ENCODE results near the gene ARHGDIB. TPM values are rescaled to one million over a fixed set of nuclear protein-coding genes. Genes with fewer than 3 reads are reported as not detected.

Gene ARHGDIB
- total RNA-seq, 1 experiment from 2014 or later = 1.6 TPM

DNA sequence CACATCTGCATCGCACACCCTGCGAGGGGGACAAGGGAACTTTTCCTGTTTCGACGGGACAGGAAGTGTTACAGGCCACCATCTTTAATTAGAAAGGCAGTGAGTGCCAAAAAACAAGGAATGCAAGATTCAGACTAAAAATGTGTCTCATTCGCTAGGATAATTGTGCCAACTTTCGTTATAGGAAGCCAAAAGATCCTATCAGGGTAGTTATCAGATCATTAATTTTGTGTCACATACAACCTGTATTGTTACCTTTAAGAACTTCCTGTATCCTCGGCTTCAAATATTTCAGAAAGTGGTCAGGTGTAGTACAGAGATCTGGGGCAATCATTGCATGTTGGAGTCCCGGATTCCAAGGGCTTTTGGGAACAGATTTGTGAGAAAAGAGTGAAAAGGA lies 56.5 kb downstream of the ARHGDIB start (continued):
- TF ChIP-seq ARID4B (CRISPR knock-in tag; IDR thresholded peaks at IDR 0.05; ENCODE audit: borderline replicate concordance) (no peak), KAT7 (CRISPR knock-in tag; IDR thresholded peaks at IDR 0.05; ENCODE audit: borderline replicate concordance) (no peak), SOX15 (CRISPR knock-in tag; IDR thresholded peaks at IDR 0.05) (no peak), NFATC4 (CRISPR knock-in tag; IDR thresholded peaks at IDR 0.05) (no peak)
- TF ChIP-seq, protein P1, sequence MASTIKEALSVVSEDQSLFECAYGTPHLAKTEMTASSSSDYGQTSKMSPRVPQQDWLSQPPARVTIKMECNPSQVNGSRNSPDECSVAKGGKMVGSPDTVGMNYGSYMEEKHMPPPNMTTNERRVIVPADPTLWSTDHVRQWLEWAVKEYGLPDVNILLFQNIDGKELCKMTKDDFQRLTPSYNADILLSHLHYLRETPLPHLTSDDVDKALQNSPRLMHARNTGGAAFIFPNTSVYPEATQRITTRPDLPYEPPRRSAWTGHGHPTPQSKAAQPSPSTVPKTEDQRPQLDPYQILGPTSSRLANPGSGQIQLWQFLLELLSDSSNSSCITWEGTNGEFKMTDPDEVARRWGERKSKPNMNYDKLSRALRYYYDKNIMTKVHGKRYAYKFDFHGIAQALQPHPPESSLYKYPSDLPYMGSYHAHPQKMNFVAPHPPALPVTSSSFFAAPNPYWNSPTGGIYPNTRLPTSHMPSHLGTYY (CRISPR knock-in tag; IDR thresholded peaks at IDR 0.05) = no peak

DNA sequence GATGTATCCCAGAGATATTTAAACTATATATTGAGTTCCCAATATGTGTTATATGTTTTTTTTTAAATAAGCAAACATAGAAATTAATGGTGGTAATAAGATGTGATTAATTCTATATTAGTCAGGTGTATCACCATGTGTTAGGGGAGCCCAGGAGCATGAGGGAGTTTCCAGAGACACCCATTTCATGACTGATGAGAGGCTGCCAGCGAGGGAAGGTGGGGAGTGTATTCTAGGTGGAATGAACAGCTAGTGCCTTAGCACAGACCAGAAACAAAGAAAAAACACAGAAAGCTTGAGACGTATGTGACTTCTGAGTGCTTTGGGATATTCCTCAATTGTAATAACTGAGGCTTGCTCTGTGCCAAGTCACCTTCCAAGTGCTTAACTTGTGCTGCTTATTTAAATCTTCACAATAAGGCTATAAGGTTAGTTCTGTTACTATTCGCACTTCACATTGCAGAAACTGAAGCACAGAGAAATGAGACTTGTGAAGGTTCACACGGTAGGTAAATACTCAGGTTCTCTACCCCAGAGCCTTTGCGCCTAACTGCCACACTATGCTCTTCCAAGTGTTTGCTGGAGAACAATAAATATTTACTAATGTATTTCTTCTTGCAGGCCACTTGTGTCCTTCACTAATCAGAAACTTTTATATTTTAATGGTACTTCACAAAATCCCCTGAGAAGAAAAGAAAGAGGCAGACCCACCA lies 57.9 kb downstream of the ARHGDIB start:
- ChIA-PET POLR2A (no interaction called here), CTCF (no interaction called here)
- DNase-seq (ENCODE audit: low spot score) (no peak), ATAC-seq (no peak)
- Mint-ChIP-seq H3K4me1 (peaks cover 6% of the 10 kb centered on the region; the same call in 1 of the 2 replicates), H3K36me3 (no peaks in the 10 kb centered on the region), H3K27me3 (ENCODE audit: low read depth) (no peaks in the 10 kb centered on the region), H3K4me3 (no peak overlapping the region), H3K27ac (no peak overlapping the region), H3K9me3 (no peaks in the 10 kb centered on the region)
- no peak for TF ChIP-seq TCF7 (CRISPR knock-in tag; IDR thresholded peaks at IDR 0.05; ENCODE audit: low read depth)
- no peak for TF ChIP-seq PREB (CRISPR knock-in tag; IDR thresholded peaks at IDR 0.05; ENCODE audit: borderline replicate concordance)
- TF ChIP-seq, protein P2, sequence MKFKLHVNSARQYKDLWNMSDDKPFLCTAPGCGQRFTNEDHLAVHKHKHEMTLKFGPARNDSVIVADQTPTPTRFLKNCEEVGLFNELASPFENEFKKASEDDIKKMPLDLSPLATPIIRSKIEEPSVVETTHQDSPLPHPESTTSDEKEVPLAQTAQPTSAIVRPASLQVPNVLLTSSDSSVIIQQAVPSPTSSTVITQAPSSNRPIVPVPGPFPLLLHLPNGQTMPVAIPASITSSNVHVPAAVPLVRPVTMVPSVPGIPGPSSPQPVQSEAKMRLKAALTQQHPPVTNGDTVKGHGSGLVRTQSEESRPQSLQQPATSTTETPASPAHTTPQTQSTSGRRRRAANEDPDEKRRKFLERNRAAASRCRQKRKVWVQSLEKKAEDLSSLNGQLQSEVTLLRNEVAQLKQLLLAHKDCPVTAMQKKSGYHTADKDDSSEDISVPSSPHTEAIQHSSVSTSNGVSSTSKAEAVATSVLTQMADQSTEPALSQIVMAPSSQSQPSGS (CRISPR knock-in tag; IDR thresholded peaks at IDR 0.05; ENCODE audit: borderline replicate concordance, low read depth) = no peak
- TF ChIP-seq NFATC4 (CRISPR knock-in tag; IDR thresholded peaks at IDR 0.05) = no peak

DNA sequence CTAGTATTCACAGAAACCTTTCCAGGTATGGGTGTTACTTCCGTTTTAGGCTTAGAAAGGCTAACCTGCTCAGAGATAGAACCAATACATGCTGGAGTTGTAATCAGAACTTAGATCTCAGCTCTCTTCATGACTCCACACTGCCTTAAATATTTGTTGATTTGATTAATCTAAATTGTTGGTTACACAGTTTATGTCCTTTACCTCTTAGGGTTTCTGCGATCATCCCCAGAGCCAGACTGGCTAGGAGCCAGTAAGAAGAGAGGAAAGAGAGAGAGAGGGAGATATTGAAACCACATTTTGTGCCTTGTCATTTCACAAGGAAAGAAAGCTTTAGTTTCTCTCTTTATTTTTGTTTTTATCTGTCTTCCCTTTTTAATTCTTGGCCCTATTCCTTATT lies 58.9 kb downstream of the ARHGDIB start:
- TF ChIP-seq ZNF121 (CRISPR knock-in tag; IDR thresholded peaks at IDR 0.05) (no peak), ZNF219 (CRISPR knock-in tag; IDR thresholded peaks at IDR 0.05; ENCODE audit: borderline replicate concordance) (no peak), IRF2 (CRISPR knock-in tag; IDR thresholded peaks at IDR 0.05; ENCODE audit: borderline replicate concordance, low read depth) (no peak), MXD4 (CRISPR knock-in tag; IDR thresholded peaks at IDR 0.05; ENCODE audit: borderline replicate concordance) (no peak)
- no peaks in the 10 kb centered on the region for H3K27me3 Mint-ChIP-seq (ENCODE audit: low read depth)
- peaks cover 6% of the 10 kb centered on the region; the same call in 1 of the 2 replicates for H3K4me1 Mint-ChIP-seq
- CTCF ChIA-PET = no interaction called here
- POLR2A ChIA-PET = interaction anchor here (0.6 kb wide), 2 partner anchors 704 to 827 kb away, joined by 3 read pairs; no protein-coding TSS in a partner anchor
- DNase-seq (ENCODE audit: low spot score) (no peak), ATAC-seq (no peak)
- no peaks in the 10 kb centered on the region for H3K36me3 Mint-ChIP-seq
- H3K9me3 Mint-ChIP-seq = no peaks in the 10 kb centered on the region
- H3K27ac Mint-ChIP-seq = no peak overlapping the region
- H3K4me3 Mint-ChIP-seq = no peak overlapping the region

Measured in WTC11 (cell line).